Activated T-helper 2 cell treated with anti-CD3 and anti-CD28 coated beads, Interferon-gamma antibody, Interleukin-2, Interleukin-4, amounts not matched to agents 10 μg/mL and 5 μg/mL and 100 μg/mL, durations not matched to agents 14 hours and 24 hours and 36 hours (primary cell): ENCODE data around the gene ST8SIA3. TPM values are rescaled to one million over a fixed set of nuclear protein-coding genes. Genes with fewer than 3 reads are reported as not detected.

Experiments used
- DNase-seq: peaks from one replicate; pipeline ENCODE4 v3.0.0; 2021; ENCODE audit warnings: low spot score
- H3K27ac Mint-ChIP-seq: one replicate; pipeline ENCODE4 v1.8.0; 2021; ENCODE audit warnings: mixed read lengths
- H3K27me3 Mint-ChIP-seq: one replicate; pipeline ENCODE4 v1.8.0; 2021; ENCODE audit warnings: low read depth, mixed read lengths
- H3K36me3 Mint-ChIP-seq: one replicate; pipeline ENCODE4 v1.8.0; 2021; ENCODE audit warnings: low read depth, mixed read lengths
- H3K4me1 Mint-ChIP-seq: one replicate; pipeline ENCODE4 v1.8.0; 2021; ENCODE audit warnings: low read depth, mixed read lengths
- H3K4me3 Mint-ChIP-seq: one replicate; pipeline ENCODE4 v1.8.0; 2021; ENCODE audit warnings: low read depth, mild to moderate bottlenecking, moderate library complexity, mixed read lengths
- H3K9me3 Mint-ChIP-seq: one replicate; pipeline ENCODE4 v1.8.0; 2021; ENCODE audit warnings: mixed read lengths
- intact Hi-C: fragments of 100-400 bp; cut with micrococcal nuclease; formaldehyde crosslinking; loops from one replicate; pipeline ENCODE4 v1.15.1; 2023
- total RNA-seq: library from RNA; stranded (reverse); gene quantifications from 2 replicates; pipeline ENCODE4 v1.2.3, GENCODE V29; 2022

Gene ST8SIA3
- total RNA-seq, 1 donor from 2014 or later, result not detected

DNA sequence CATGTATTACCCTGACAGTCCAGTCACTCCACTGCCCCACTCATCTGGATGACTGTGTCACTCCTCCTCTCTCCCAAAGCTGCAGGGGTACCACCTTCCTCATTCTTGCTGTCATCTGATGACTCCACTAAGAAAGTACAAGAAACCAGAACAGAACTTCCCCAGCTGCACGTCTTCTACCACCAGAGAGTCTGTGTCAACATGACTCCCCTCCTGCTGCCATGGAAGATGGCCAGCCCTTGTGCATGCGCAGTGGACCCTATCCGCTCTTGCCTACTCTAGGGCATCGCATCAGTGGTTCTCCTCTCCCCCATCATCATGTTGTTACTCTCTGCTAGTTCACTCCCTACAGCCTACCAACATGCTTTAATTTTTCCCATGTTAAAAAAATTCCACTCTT lies 14.5 kb upstream of the ST8SIA3 start:
- DNase-seq, result no peak
- Mint-ChIP-seq H3K4me3 (no peak overlapping the region), H3K9me3 (no peaks in the 10 kb centered on the region), H3K4me1 (no peaks in the 10 kb centered on the region), H3K27ac (no peak overlapping the region), H3K27me3 (no peaks in the 10 kb centered on the region), H3K36me3 (no peaks in the 10 kb centered on the region)
- intact Hi-C loops, result no loop called here

GRCh38 chr18:57343833-57344232 lies 8.5 kb upstream of the ST8SIA3 start:
- H3K9me3 Mint-ChIP-seq, result no peaks in the 10 kb centered on the region
- H3K27ac Mint-ChIP-seq, result no peak overlapping the region
- no peaks in the 10 kb centered on the region for H3K27me3 Mint-ChIP-seq
- H3K36me3 Mint-ChIP-seq, result no peaks in the 10 kb centered on the region
- no peak overlapping the region for H3K4me3 Mint-ChIP-seq
- H3K4me1 Mint-ChIP-seq, result no peaks in the 10 kb centered on the region
- DNase-seq, result no peak
- intact Hi-C loops, result no loop called here

DNA sequence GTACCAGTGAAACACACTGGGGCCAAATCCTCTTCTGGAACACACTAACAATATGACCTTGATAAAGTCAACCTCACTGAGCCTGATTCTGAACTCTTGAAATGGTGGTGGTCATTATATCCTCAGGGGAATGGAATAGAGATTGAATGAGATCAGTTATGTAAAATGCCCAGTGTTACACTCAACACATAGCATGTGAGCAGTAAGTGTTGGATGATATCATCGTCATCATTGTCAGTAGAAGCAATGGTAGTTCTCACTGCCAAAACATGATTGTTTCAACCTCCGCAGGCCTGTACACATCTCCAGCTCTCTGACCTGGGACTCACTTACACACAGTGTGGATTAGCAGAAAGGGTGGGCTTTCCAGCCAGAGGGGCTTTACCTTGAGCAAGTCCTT lies 5.5 kb upstream of the ST8SIA3 start:
- Mint-ChIP-seq H3K36me3 (no peaks in the 10 kb centered on the region), H3K27me3 (peaks cover 9% of the 10 kb centered on the region), H3K4me1 (no peaks in the 10 kb centered on the region), H3K27ac (no peak overlapping the region), H3K4me3 (no peak overlapping the region), H3K9me3 (no peaks in the 10 kb centered on the region)
- intact Hi-C loops, result no loop called here
- DNase-seq, result no peak

DNA sequence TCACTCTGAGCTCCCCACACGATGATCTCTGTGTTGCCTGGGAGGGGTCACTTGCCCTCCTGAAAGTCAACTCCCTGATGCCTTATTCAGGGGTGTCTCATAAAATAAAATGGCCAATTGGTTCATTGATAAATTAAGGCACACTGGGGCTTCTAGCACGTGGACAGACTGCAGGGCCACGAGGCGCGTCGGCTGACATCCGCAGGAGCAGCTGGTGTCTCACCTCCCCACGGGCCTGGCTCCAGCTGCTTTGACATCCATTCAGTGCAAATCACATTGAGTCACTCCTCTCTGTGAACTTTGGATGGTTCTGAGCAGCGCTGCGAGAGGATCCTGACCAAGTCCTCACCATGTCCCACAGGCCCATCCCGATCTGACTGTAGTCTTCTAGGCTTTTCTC lies 4.6 kb upstream of the ST8SIA3 start:
- Mint-ChIP-seq H3K36me3 (no peaks in the 10 kb centered on the region), H3K4me3 (no peak overlapping the region), H3K27me3 (peaks cover 14% of the 10 kb centered on the region), H3K4me1 (no peaks in the 10 kb centered on the region), H3K27ac (no peak overlapping the region), H3K9me3 (no peaks in the 10 kb centered on the region)
- DNase-seq, result no peak
- intact Hi-C loops, result no loop called here

DNA sequence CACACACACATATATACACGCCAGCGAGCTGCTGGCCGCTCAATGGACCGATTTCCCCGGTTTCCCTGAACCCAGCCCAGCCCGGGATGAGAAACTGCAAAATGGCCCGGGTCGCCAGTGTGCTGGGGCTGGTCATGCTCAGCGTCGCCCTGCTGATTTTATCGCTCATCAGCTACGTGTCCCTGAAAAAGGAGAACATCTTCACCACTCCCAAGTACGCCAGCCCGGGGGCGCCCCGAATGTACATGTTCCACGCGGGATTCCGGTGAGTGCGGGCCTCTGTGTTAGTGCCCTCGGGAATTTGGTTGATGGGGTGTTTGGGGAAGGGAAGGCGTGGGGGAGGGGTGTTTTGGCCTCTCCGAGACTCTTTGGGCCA lies 392 bp downstream of the ST8SIA3 start:
- Mint-ChIP-seq H3K9me3 (no peaks in the 10 kb centered on the region), H3K4me1 (no peaks in the 10 kb centered on the region), H3K4me3 (no peak overlapping the region), H3K36me3 (no peaks in the 10 kb centered on the region), H3K27me3 (peaks cover 34% of the 10 kb centered on the region), H3K27ac (no peak overlapping the region)
- intact Hi-C loops, result loop anchor here (5.0 kb wide), 1 partner anchor 80 kb away; no protein-coding TSS in a partner anchor
- no peak for DNase-seq

DNA sequence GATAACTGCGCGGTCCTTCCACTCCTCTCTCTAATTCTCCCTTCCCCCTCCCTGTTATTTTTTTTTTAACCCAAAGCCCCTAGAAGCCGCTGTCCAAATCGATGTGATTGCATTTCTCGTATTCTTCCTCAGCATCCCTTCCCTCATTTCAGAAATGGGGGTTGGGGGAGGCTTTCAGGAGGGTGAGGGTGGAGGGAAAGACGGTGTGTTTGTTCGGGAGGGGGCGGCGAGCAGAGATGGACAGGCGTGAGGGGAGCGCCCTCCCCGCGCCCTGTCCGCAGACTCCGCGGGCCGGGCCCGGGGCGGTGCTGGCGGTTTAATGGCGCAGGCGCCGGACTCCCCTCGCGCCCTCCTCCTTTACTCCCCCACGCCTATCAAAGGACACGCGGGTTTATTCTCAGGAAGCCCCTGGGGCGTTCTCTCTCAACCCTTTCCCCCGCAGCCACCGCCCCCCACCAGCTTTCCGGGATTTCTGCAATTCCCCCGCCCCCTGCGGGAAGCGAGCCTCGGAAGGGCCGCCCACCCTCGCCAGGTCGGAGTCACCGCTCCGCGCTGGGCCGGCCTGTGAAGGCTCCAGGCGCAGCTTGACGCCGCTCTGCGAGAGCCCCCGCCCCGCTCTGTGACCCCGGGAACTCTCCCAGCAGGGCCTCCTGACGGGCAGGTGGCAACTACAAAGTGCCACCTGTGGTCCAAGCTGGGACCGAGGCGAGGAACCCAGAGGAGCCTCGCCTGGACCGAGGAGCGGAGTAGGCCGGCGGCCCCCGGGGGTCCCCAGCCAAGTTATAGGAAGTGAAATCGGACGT lies 981 bp downstream of the ST8SIA3 start:
- Mint-ChIP-seq H3K4me3 (no peak overlapping the region), H3K36me3 (no peaks in the 10 kb centered on the region), H3K4me1 (no peaks in the 10 kb centered on the region), H3K27me3 (peaks cover 34% of the 10 kb centered on the region), H3K9me3 (no peaks in the 10 kb centered on the region), H3K27ac (no peak overlapping the region)
- no peak for DNase-seq
- intact Hi-C loops, result loop anchor here (5.0 kb wide), 1 partner anchor 79 kb away; no protein-coding TSS in a partner anchor

GRCh38 chr18:57353940-57354461 lies 1.6 kb downstream of the ST8SIA3 start:
- Mint-ChIP-seq H3K4me1 (no peaks in the 10 kb centered on the region), H3K9me3 (no peaks in the 10 kb centered on the region), H3K27ac (no peak overlapping the region), H3K36me3 (no peaks in the 10 kb centered on the region), H3K4me3 (no peak overlapping the region), H3K27me3 (peaks cover 34% of the 10 kb centered on the region)
- intact Hi-C loops, result loop anchor here (5.0 kb wide), 1 partner anchor 78 kb away; no protein-coding TSS in a partner anchor
- DNase-seq, result no peak

DNA sequence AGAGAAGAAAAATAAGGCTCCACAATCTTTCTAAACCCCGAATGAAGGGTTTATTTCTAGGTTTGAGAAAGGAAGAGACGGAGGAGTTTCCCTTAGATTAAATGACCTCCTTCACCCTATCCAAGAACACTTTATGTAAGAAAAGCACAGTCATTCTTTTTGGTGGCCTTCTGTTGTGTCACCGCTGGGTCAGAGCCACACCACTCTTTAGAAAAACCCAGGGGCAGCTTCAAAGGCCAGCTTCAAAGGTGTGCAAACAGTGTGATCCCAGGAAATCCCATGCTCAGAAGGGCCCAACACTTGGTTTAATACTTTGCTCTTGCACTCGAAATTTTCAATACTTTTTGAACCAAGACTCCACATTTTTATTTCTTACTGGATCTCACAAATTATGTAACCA lies 7.1 kb downstream of the ST8SIA3 start:
- DNase-seq, result no peak
- Mint-ChIP-seq H3K4me3 (no peak overlapping the region), H3K36me3 (no peaks in the 10 kb centered on the region), H3K27me3 (peaks cover 9% of the 10 kb centered on the region), H3K4me1 (no peaks in the 10 kb centered on the region), H3K9me3 (no peaks in the 10 kb centered on the region), H3K27ac (no peak overlapping the region)
- intact Hi-C loops, result no loop called here

- intact Hi-C loops, result no loop called here
Measured at GRCh38 chr18:57362714-57363113, 10.4 kb downstream of the ST8SIA3 start.

GRCh38 chr18:57364460-57364859 lies 12.1 kb downstream of the ST8SIA3 start:
- no peaks in the 10 kb centered on the region for H3K9me3 Mint-ChIP-seq
- no peak overlapping the region for H3K4me3 Mint-ChIP-seq
- H3K4me1 Mint-ChIP-seq, result no peaks in the 10 kb centered on the region
- H3K27me3 Mint-ChIP-seq, result no peaks in the 10 kb centered on the region
- no peaks in the 10 kb centered on the region for H3K36me3 Mint-ChIP-seq
- DNase-seq, result no peak
- H3K27ac Mint-ChIP-seq, result no peak overlapping the region
- intact Hi-C loops, result no loop called here

More at GRCh38 chr18:57362714-57363113, 10.4 kb downstream of the ST8SIA3 start:
- H3K36me3 Mint-ChIP-seq, result no peaks in the 10 kb centered on the region
- no peak for DNase-seq
- H3K27ac Mint-ChIP-seq, result no peak overlapping the region
- no peaks in the 10 kb centered on the region for H3K9me3 Mint-ChIP-seq
- no peaks in the 10 kb centered on the region for H3K4me1 Mint-ChIP-seq
- H3K27me3 Mint-ChIP-seq, result no peaks in the 10 kb centered on the region
- no peak overlapping the region for H3K4me3 Mint-ChIP-seq

DNA sequence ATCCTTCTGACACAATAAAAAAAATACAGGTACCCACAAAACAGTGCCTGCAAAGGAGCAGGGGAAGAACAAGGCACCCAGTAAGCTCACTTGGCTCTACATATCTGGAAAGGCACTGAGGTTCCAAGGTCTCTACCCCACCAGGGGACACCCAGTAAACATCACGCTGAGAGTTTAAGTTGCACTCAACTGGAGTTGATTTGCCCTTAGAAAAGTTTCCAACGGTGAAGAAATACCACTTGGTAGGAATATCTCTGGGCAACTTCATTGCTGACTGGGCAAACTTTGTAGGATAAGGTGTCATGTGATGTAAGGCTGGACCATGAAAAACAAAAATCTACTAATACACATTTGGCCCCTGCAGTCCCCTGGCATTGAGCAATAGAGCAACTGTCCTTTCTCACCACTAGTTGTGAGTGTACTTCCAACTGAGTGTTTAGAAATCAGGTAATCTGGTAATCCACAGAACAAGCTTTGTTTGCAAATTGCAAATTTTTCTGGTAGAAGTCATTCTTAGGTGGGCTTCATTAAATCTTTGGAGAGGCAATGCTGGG lies 14.2 kb downstream of the ST8SIA3 start:
- Mint-ChIP-seq H3K36me3 (no peaks in the 10 kb centered on the region), H3K4me3 (no peak overlapping the region), H3K27ac (no peak overlapping the region), H3K9me3 (no peaks in the 10 kb centered on the region), H3K4me1 (no peaks in the 10 kb centered on the region), H3K27me3 (no peaks in the 10 kb centered on the region)
- intact Hi-C loops, result no loop called here
- no peak for DNase-seq

- DNase-seq, result no peak
- H3K27ac Mint-ChIP-seq, result no peak overlapping the region
- intact Hi-C loops, result no loop called here
- H3K36me3 Mint-ChIP-seq, result no peaks in the 10 kb centered on the region
- H3K4me3 Mint-ChIP-seq, result no peak overlapping the region
- H3K27me3 Mint-ChIP-seq, result no peaks in the 10 kb centered on the region
- H3K9me3 Mint-ChIP-seq, result no peaks in the 10 kb centered on the region
- H3K4me1 Mint-ChIP-seq, result no peaks in the 10 kb centered on the region
Measured at GRCh38 chr18:57372444-57372843, 20.1 kb downstream of the ST8SIA3 start.

- intact Hi-C loops, result no loop called here
- Mint-ChIP-seq H3K27me3 (no peaks in the 10 kb centered on the region), H3K9me3 (no peaks in the 10 kb centered on the region), H3K27ac (no peak overlapping the region), H3K36me3 (no peaks in the 10 kb centered on the region), H3K4me3 (no peak overlapping the region), H3K4me1 (no peaks in the 10 kb centered on the region)
- no peak for DNase-seq
Measured at GRCh38 chr18:57373017-57373416, 20.7 kb downstream of the ST8SIA3 start.
